GM12872 (cell line): Measurements from ENCODE around the gene TCF23.

Experiments used
- CTCF ChIP-seq: IDR thresholded peaks from 3 replicates; pipeline ENCODE4 v1.5.1; 2011; ENCODE audit warnings: low read depth, mild to moderate bottlenecking, low read length, moderate library complexity; ENCODE audit not compliant: insufficient read depth

Gene TCF23

GRCh38 chr2:27126252-27126710, 22.5 kb upstream of the TCF23 start:
- no peak for TF ChIP-seq CTCF

- no peak for TF ChIP-seq CTCF
Measured at GRCh38 chr2:27127883-27128667, 20.7 kb upstream of the TCF23 start.

- TF ChIP-seq CTCF: no peak
Measured at GRCh38 chr2:27128668-27129571, 19.9 kb upstream of the TCF23 start.

- TF ChIP-seq CTCF: no peak
Measured at GRCh38 chr2:27130396-27130795, 18.4 kb upstream of the TCF23 start.

GRCh38 chr2:27131429-27131828, 17.4 kb upstream of the TCF23 start:
- no peak for TF ChIP-seq CTCF

GRCh38 chr2:27133195-27133875, 15.5 kb upstream of the TCF23 start:
- TF ChIP-seq CTCF: no peak
